Sigmoid colon (tissue), 4 donors: ENCODE data around the gene CR1.

Experiments used
- EP300 ChIP-seq, 4 donors: sonication (generic); formaldehyde crosslinking; IDR thresholded peaks; one replicate each; pipeline ENCODE4 v1.6.1; 2017; ENCODE audit warnings: antibody characterized with exemption in 4 of 4
- POLR2A ChIP-seq, 2 donors: fragments of 450-650 bp; IDR thresholded peaks; one replicate each; pipeline ENCODE4 v1.6.1; 2016; ENCODE audit warnings: antibody characterized with exemption in 2 of 2, mild to moderate bottlenecking in 2 of 2, moderate library complexity in 2 of 2
- POLR2AphosphoS5 ChIP-seq, 4 donors: sonication (generic); formaldehyde crosslinking; IDR thresholded peaks; one replicate each; pipeline ENCODE4 v1.6.1; 2017; ENCODE audit warnings: antibody characterized with exemption in 4 of 4
- TF ChIP-seq, protein P1 (sequence below), 4 experiments: fragments of 450-650 bp in 3 of 4; fragments of 200-600 bp in 1 of 4; IDR thresholded peaks; one replicate each; pipeline ENCODE4 v1.5.1; 2016 to 2019; ENCODE audit warnings: antibody characterized with exemption in 4 of 4, mild to moderate bottlenecking in 3 of 4, moderate library complexity in 2 of 4

DNA sequence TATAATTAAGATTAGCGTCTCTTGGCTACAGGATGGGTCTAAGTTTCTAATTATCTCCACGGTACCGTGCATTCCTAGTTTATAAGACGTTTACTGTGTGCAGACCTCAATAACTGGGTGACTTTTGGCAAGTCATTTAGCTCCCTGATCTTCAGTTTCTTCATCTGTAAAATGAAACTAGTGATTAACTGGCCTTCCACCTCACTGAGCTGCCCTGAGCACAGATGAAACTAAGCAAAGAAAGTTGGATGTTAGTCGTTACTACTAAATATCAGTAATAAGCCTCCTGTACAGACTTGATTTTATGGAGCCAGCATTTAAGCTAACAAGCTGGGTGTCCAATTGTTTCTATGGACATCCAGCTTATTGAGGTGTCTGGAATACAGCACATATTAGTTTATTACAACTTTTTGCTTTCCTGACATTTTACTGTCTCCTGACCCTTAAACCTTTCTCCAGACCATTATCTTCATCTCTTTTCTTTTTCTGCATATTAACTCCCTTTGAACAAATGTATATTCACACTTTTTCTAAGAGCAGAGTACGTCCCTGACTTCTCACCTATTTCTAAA is 40.7 kb upstream of the CR1 start:
- TF ChIP-seq POLR2A (IDR thresholded peaks at IDR 0.05) (no peak), EP300 (IDR thresholded peaks at IDR 0.05) (no peak), POLR2AphosphoS5 (IDR thresholded peaks at IDR 0.05) (no peak)
- TF ChIP-seq, protein P1, sequence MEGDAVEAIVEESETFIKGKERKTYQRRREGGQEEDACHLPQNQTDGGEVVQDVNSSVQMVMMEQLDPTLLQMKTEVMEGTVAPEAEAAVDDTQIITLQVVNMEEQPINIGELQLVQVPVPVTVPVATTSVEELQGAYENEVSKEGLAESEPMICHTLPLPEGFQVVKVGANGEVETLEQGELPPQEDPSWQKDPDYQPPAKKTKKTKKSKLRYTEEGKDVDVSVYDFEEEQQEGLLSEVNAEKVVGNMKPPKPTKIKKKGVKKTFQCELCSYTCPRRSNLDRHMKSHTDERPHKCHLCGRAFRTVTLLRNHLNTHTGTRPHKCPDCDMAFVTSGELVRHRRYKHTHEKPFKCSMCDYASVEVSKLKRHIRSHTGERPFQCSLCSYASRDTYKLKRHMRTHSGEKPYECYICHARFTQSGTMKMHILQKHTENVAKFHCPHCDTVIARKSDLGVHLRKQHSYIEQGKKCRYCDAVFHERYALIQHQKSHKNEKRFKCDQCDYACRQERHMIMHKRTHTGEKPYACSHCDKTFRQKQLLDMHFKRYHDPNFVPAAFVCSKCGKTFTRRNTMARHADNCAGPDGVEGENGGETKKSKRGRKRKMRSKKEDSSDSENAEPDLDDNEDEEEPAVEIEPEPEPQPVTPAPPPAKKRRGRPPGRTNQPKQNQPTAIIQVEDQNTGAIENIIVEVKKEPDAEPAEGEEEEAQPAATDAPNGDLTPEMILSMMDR (IDR thresholded peaks at IDR 0.05) = no peak
